Measurements from ENCODE around the gene SSBP4.

SSBP4 gene

DNA sequence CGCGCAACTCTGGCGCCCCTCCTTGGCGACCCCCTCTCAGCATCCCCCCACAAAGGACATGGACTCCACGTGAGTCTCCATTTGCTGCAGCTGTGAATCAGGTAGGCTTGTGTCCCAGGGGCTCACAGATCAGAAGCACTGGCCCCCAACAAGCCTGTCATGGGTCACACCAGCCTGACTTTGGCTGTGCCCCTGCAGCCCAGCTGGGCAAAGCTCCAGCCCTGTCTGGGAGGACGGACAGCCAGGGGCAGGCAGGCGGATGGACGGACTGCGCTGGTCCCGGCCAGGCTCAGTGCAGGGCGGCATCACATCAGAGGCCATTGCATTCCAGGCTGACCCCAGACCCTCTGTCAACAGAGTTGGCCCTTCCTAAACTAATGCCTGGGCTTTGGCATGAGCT is 47.2 kb downstream of the SSBP4 start:
- no peak overlapping the region for H3K4me3 ChIP-seq (ENCODE audit: low read depth, low read length)
- no peak for DNase-seq (ENCODE audit: low read depth)
- no peak for TF ChIP-seq CTCF (IDR thresholded peaks at IDR 0.05; ENCODE audit: low read depth, low read length, missing control alignments)

DNA sequence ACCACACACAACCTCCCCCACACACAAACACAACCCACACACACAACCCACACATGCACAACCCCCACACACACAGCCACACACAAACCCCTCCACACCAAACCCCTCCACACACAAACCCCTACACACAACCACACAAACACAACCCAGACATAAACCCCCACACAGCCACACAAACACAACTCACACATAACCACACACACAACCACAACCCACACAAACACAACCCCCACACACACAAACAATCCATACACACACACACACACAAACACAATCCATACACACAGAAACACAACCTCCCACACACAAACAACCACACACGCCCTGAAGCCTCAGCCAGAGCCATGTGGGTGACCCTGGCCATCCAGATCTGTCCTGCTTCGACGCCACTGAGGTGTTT is 48.8 kb downstream of the SSBP4 start:
- H3K4me3 ChIP-seq (ENCODE audit: low read depth, low read length): no peak overlapping the region
- no peak for DNase-seq (ENCODE audit: low read depth)
- TF ChIP-seq CTCF (IDR thresholded peaks at IDR 0.05; ENCODE audit: low read depth, low read length, missing control alignments): no peak

- TF ChIP-seq CTCF (IDR thresholded peaks at IDR 0.05; ENCODE audit: low read depth, low read length, missing control alignments): no peak
- H3K4me3 ChIP-seq (ENCODE audit: low read depth, low read length): no peak overlapping the region
- no peak for DNase-seq (ENCODE audit: low read depth)
Observed at GRCh38 chr19:18468517-18468916, 49.3 kb downstream of the SSBP4 start.

GRCh38 chr19:18469069-18469846 is 50.1 kb downstream of the SSBP4 start:
- DNase-seq (ENCODE audit: low read depth): no peak
- peak; percentile 83 for TF ChIP-seq CTCF (IDR thresholded peaks at IDR 0.05; ENCODE audit: low read depth, low read length, missing control alignments)
- H3K4me3 ChIP-seq (ENCODE audit: low read depth, low read length): no peak overlapping the region

DNA sequence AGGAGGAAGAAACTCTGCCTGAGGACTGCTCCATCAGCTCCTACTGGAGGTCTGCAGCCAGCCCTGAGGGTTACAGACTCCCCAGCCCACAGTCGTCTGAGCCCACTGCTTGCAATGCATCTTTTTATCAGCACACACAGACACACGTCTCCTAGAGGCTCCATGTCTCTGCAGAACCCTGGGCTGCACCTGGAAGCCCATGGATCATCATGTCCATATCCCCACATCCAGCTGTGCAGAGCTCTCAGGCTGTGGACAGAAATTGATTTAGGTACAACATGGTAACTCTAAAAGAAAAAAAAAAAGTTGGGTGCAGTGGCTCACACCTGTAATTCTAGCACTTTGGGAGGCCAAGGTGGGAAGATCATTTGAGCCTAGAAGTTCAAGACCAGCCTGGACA is 51.6 kb downstream of the SSBP4 start:
- DNase-seq (ENCODE audit: low read depth): no peak
- no peak overlapping the region for H3K4me3 ChIP-seq (ENCODE audit: low read depth, low read length)
- TF ChIP-seq CTCF (IDR thresholded peaks at IDR 0.05; ENCODE audit: low read depth, low read length, missing control alignments): no peak

- no peak overlapping the region for H3K4me3 ChIP-seq (ENCODE audit: low read depth, low read length)
- no peak for DNase-seq (ENCODE audit: low read depth)
- TF ChIP-seq CTCF (IDR thresholded peaks at IDR 0.05; ENCODE audit: low read depth, low read length, missing control alignments): no peak
Observed at GRCh38 chr19:18473003-18473705, 54.0 kb downstream of the SSBP4 start.
